HEK293T (cell line): ENCODE measurements around the gene VIT.

Experiments used
- CTCF ChIA-PET: fragments of 350-600 bp; formaldehyde crosslinking; extraction: SDS; loops from one replicate; lab custom pipeline; 2021; ENCODE audit warnings: antibody characterized with exemption, inconsistent platforms; lab: Yijun Ruan, JAX
- POLR2A ChIA-PET: fragments of 350-600 bp; formaldehyde crosslinking; extraction: SDS; loops from one replicate; lab custom pipeline; 2020; ENCODE audit warnings: antibody characterized with exemption, inconsistent platforms; lab: Yijun Ruan, JAX
- DNase-seq: peaks from one replicate; pipeline ENCODE4 v3.0.0; 2012; ENCODE audit warnings: mixed read lengths; ENCODE audit errors: extremely low spot score
- ARNT ChIP-seq: fragments of 450-650 bp; IDR thresholded peaks from 2 replicates; pipeline ENCODE4 v1.6.1; 2017; ENCODE audit warnings: mild to moderate bottlenecking
- BHLHE40 ChIP-seq: fragments of 450-650 bp; IDR thresholded peaks from 2 replicates; pipeline ENCODE4 v1.6.1; 2016; ENCODE audit warnings: mild to moderate bottlenecking, moderate library complexity, borderline replicate concordance
- CTBP1 ChIP-seq: fragments of 450-650 bp; IDR thresholded peaks from 2 replicates; pipeline ENCODE4 v1.6.1; 2016; ENCODE audit warnings: borderline replicate concordance
- ELF4 ChIP-seq: fragments of 450-650 bp; IDR thresholded peaks from 2 replicates; pipeline ENCODE4 v1.6.1; 2017; ENCODE audit warnings: antibody characterized with exemption
- FOXA1 ChIP-seq: fragments of 450-650 bp; IDR thresholded peaks from 2 replicates; pipeline ENCODE4 v1.6.1; 2016; ENCODE audit warnings: mild to moderate bottlenecking
- FOXK2 ChIP-seq: fragments of 450-650 bp; IDR thresholded peaks from 2 replicates; pipeline ENCODE4 v1.6.1; 2016; ENCODE audit warnings: mild to moderate bottlenecking
- FOXM1 ChIP-seq: fragments of 450-650 bp; IDR thresholded peaks from 2 replicates; pipeline ENCODE4 v1.6.1; 2017; ENCODE audit warnings: mild to moderate bottlenecking, borderline replicate concordance
- HDGF ChIP-seq: fragments of 450-650 bp; IDR thresholded peaks from 2 replicates; pipeline ENCODE4 v1.6.1; 2017; ENCODE audit warnings: antibody characterized with exemption, borderline replicate concordance
- L3MBTL2 ChIP-seq: fragments of 450-650 bp; conservative IDR thresholded peaks from 2 replicates; pipeline ENCODE4 v1.6.1; 2016; ENCODE audit warnings: mild to moderate bottlenecking
- LEF1 ChIP-seq: fragments of 450-650 bp; IDR thresholded peaks from 2 replicates; pipeline ENCODE4 v1.6.1; 2017; ENCODE audit warnings: mild to moderate bottlenecking, borderline replicate concordance
- NFRKB ChIP-seq: fragments of 450-650 bp; IDR thresholded peaks from 2 replicates; pipeline ENCODE4 v1.6.1; 2016; ENCODE audit warnings: mild to moderate bottlenecking, moderate library complexity
- PKNOX1 ChIP-seq: fragments of 450-650 bp; IDR thresholded peaks from 2 replicates; pipeline ENCODE4 v1.6.1; 2016
- SP1 ChIP-seq: fragments of 450-650 bp; IDR thresholded peaks from 2 replicates; pipeline ENCODE4 v1.6.1; 2017
- SUZ12 ChIP-seq: fragments of 450-650 bp; IDR thresholded peaks from 2 replicates; pipeline ENCODE4 v1.6.1; 2016; ENCODE audit warnings: mild to moderate bottlenecking
- TARDBP ChIP-seq: fragments of 450-650 bp; IDR thresholded peaks from 2 replicates; pipeline ENCODE4 v1.6.1; 2016
- ZNF384 ChIP-seq: fragments of 450-650 bp; IDR thresholded peaks from 2 replicates; pipeline ENCODE4 v1.6.1; 2016

VIT gene

DNA sequence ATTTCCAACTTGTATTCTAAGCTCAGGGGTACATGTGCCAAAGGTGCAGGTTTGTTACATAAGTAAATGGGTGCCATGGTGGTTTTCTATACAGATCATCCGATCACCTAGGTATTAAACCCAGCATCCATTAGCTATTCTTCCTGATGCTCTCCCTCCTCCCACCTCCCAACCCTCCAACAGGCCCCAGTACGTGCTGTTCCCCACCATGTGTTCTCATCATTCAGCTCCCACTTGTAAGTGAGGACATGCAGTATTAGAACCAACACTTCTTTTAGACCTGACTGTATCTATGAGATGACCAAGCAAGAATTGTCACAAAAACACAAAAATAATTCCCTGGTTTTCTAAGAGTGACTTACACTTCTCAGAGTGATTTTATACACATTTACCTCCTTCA, 83.0 kb downstream of the VIT start:
- DNase-seq = no peak
- ChIA-PET POLR2A (no interaction called here), CTCF (interaction anchor here (1.2 kb wide), 1 partner anchor 9 kb away, joined by 5 read pairs; no protein-coding TSS in a partner anchor)
- TF ChIP-seq ZNF384 (no peak), TARDBP (no peak), ARNT (no peak), HDGF (no peak), CTBP1 (no peak), LEF1 (no peak), FOXM1 (no peak), NFRKB (no peak), SP1 (no peak), FOXA1 (no peak), ELF4 (no peak), L3MBTL2 (no peak), BHLHE40 (no peak)

GRCh38 chr2:36780231-36780839, 83.8 kb downstream of the VIT start:
- TF ChIP-seq BHLHE40 (no peak), ELF4 (no peak), FOXA1 (no peak), HDGF (no peak), ZNF384 (0 out of 2 replicates have a peak, but pooled peaks have one; percentile 19)
- peak; percentile 62 for DNase-seq
- POLR2A ChIA-PET = no interaction called here
- CTCF ChIA-PET = interaction anchor here (0.7 kb wide), 1 partner anchor 40 kb away, joined by 3 read pairs; no protein-coding TSS in a partner anchor

- ChIA-PET CTCF (interaction anchor here (0.8 kb wide), 1 partner anchor 10 kb away, joined by 3 read pairs; no protein-coding TSS in a partner anchor), POLR2A (no interaction called here)
- DNase-seq = no peak
- TF ChIP-seq ZNF384 = no peak
- TF ChIP-seq ELF4 = no peak
- TF ChIP-seq ARNT = no peak
- TF ChIP-seq L3MBTL2 = no peak
- TF ChIP-seq SP1 = no peak
- TF ChIP-seq FOXA1 = no peak
- TF ChIP-seq FOXM1 = no peak
- TF ChIP-seq TARDBP = no peak
- TF ChIP-seq BHLHE40 = no peak
- no peak for TF ChIP-seq NFRKB
Measured at GRCh38 chr2:36781907-36782720, 85.6 kb downstream of the VIT start.

GRCh38 chr2:36783246-36783645, 86.7 kb downstream of the VIT start:
- ChIA-PET POLR2A (no interaction called here), CTCF (interaction anchor here (0.6 kb wide), 1 partner anchor 12 kb away, joined by 3 read pairs; no protein-coding TSS in a partner anchor)

DNA sequence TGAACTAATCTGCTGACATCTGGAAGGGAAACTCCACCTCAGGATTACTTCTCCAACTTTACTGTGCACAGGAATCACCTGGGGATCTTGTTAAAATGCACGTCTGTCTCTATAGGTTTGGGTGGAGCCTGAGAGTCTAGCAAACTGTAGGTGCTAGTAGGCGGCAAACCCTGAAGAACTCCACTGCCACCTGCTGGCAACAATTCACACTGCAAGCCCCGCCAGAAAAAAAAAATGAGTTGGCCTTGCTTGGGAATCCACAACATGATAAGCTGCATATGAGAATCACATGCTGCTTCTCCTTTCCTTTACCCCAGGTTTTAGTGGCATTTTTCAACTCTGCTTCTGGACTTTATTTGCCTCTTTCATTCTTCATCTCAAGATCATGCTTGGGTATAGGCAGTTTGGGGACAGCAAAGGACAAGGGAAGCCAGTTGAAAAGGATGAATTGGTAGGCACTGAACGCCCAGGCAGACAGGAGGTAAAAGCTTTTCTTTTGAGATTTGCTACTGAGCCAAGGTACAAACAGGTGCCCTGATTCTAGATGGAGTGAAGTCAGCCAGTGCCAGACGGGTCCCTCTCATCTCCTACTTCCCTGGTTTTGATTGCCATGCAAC, 88.8 kb downstream of the VIT start:
- peak; percentile 76 for DNase-seq
- TF ChIP-seq L3MBTL2 (no peak), TARDBP (no peak), ELF4 (no peak), HDGF (no peak), ZNF384 (peak; percentile 78)
- ChIA-PET POLR2A (no interaction called here), CTCF (interaction anchor here (0.7 to 2.2 kb wide), 8 partner anchors 10 to 275 kb away, joined by 3 to 15 read pairs (median 4); no protein-coding TSS in a partner anchor)

More at GRCh38 chr2:36783246-36783645, 86.7 kb downstream of the VIT start:
- TF ChIP-seq LEF1 (no peak), TARDBP (no peak), ZNF384 (no peak), CTBP1 (no peak), FOXK2 (no peak), L3MBTL2 (no peak), FOXA1 (no peak), FOXM1 (no peak)
- DNase-seq = no peak

GRCh38 chr2:36789181-36789804, 92.8 kb downstream of the VIT start:
- TF ChIP-seq PKNOX1 = peak; percentile 30; the same call in 1 of the 2 replicates
- TF ChIP-seq L3MBTL2 = no peak
- no peak for TF ChIP-seq HDGF
- TF ChIP-seq NFRKB = no peak
- no peak for DNase-seq
- POLR2A ChIA-PET = interaction anchor here (0.6 kb wide), 1 partner anchor 75 kb away, joined by 3 read pairs; no protein-coding TSS in a partner anchor
- CTCF ChIA-PET = no interaction called here

- DNase-seq = no peak
- no peak for TF ChIP-seq BHLHE40
- no peak for TF ChIP-seq FOXK2
- no peak for TF ChIP-seq FOXA1
- TF ChIP-seq FOXM1 = no peak
- TF ChIP-seq ARNT = no peak
- TF ChIP-seq SP1 = no peak
- TF ChIP-seq LEF1 = no peak
- TF ChIP-seq L3MBTL2 = no peak
- TF ChIP-seq CTBP1 = no peak
- TF ChIP-seq NFRKB = no peak
- no peak for TF ChIP-seq TARDBP
- TF ChIP-seq ZNF384 = no peak
- no peak for TF ChIP-seq HDGF
- no peak for TF ChIP-seq SUZ12
- CTCF ChIA-PET = interaction anchor here (0.7 kb wide), 1 partner anchor 35 kb away, joined by 3 read pairs; no protein-coding TSS in a partner anchor
- POLR2A ChIA-PET = no interaction called here
Measured at GRCh38 chr2:36792951-36793350, 96.4 kb downstream of the VIT start.
